Trophoblast cell (in vitro differentiated cells and primary cell): Measurements from ENCODE around the gene ACOT7.

Experiments
- DNase-seq, 2 donors: peaks; one replicate each; pipeline ENCODE4 v3.0.0-alpha.2; 2016
- H2AFZ ChIP-seq: 2 replicates; pipeline ENCODE4 v1.6.1; 2013; ENCODE audit warnings: low read length, moderate library complexity, mild to moderate bottlenecking; ENCODE audit not compliant: insufficient read depth, poor library complexity
- H2AK5ac ChIP-seq: 2 replicates; pipeline ENCODE4 v1.6.1; 2013; ENCODE audit warnings: mild to moderate bottlenecking, low read length
- H2BK120ac ChIP-seq: 2 replicates; pipeline ENCODE4 v1.6.1; 2013; ENCODE audit warnings: low read length, mild to moderate bottlenecking, moderate library complexity; ENCODE audit not compliant: insufficient read depth, poor library complexity
- H2BK12ac ChIP-seq: 2 replicates; pipeline ENCODE4 v1.6.1; 2013; ENCODE audit warnings: mild to moderate bottlenecking, low read length, moderate library complexity
- H2BK5ac ChIP-seq: 2 replicates; pipeline ENCODE4 v1.6.1; 2013; ENCODE audit warnings: low read length, low read depth, moderate library complexity, mild to moderate bottlenecking; ENCODE audit not compliant: poor library complexity
- H3K14ac ChIP-seq: 2 replicates; pipeline ENCODE4 v1.6.1; 2013; ENCODE audit warnings: mild to moderate bottlenecking, low read length
- H3K18ac ChIP-seq: 2 replicates; pipeline ENCODE4 v1.6.1; 2013; ENCODE audit warnings: mild to moderate bottlenecking, low read length
- H3K23ac ChIP-seq: 2 replicates; pipeline ENCODE4 v1.6.1; 2013; ENCODE audit warnings: low read length
- H3K27ac ChIP-seq: 2 replicates; pipeline ENCODE4 v1.5.1; 2013; ENCODE audit warnings: low read depth, mild to moderate bottlenecking, inconsistent platforms, low read length, moderate library complexity
- H3K27me3 ChIP-seq: 2 replicates; pipeline ENCODE4 v1.6.1; 2013; ENCODE audit warnings: inconsistent platforms, mild to moderate bottlenecking, low read length, moderate library complexity; ENCODE audit not compliant: insufficient read depth
- H3K36me3 ChIP-seq, 2 experiments: 1 replicate in 1 of 2; 2 replicates in 1 of 2; pipeline ENCODE4 v1.6.1; 2013; ENCODE audit warnings: low read length in 2 of 2, mild to moderate bottlenecking in 2 of 2, moderate library complexity in 1 of 2; ENCODE audit not compliant: insufficient read depth in 2 of 2, control insufficient read depth in 1 of 2
- H3K4ac ChIP-seq: 2 replicates; pipeline ENCODE4 v1.6.1; 2013; ENCODE audit warnings: low read depth, mild to moderate bottlenecking, low read length, moderate library complexity
- H3K4me1 ChIP-seq, 2 experiments: 1 replicate in 1 of 2; 2 replicates in 1 of 2; pipeline ENCODE4 v1.6.1; 2013; ENCODE audit warnings: low read length in 2 of 2, mild to moderate bottlenecking in 2 of 2, moderate library complexity in 1 of 2; ENCODE audit not compliant: insufficient read depth in 2 of 2, control insufficient read depth in 1 of 2
- H3K4me2 ChIP-seq: 2 replicates; pipeline ENCODE4 v1.6.1; 2013; ENCODE audit warnings: inconsistent platforms, mild to moderate bottlenecking, low read length, moderate library complexity
- H3K4me3 ChIP-seq: 2 replicates; pipeline ENCODE4 v1.5.1; 2013; ENCODE audit warnings: mild to moderate bottlenecking, low read depth, low read length, inconsistent platforms
- H3K79me1 ChIP-seq: one replicate; pipeline ENCODE4 v1.6.1; 2013; ENCODE audit warnings: low read length
- H3K79me2 ChIP-seq: 2 replicates; pipeline ENCODE4 v1.6.1; 2013; ENCODE audit warnings: low read length, mild to moderate bottlenecking; ENCODE audit not compliant: control insufficient read depth, insufficient read depth, poor library complexity
- H3K9ac ChIP-seq: 2 replicates; pipeline ENCODE4 v1.6.1; 2013; ENCODE audit warnings: mild to moderate bottlenecking, low read length
- H3K9me3 ChIP-seq: 2 replicates; pipeline ENCODE4 v1.6.1; 2013; ENCODE audit warnings: low read depth, mild to moderate bottlenecking, control low read depth, inconsistent platforms, low read length; ENCODE audit not compliant: insufficient read depth
- H4K12ac ChIP-seq: 2 replicates; pipeline ENCODE4 v1.6.1; 2013; ENCODE audit warnings: low read depth, mild to moderate bottlenecking, low read length, moderate library complexity
- H4K8ac ChIP-seq: 2 replicates; pipeline ENCODE4 v1.6.1; 2013; ENCODE audit warnings: low read depth, mild to moderate bottlenecking, low read length, moderate library complexity
- H4K91ac ChIP-seq: one replicate; pipeline ENCODE4 v1.6.1; 2013; ENCODE audit warnings: low read depth, mild to moderate bottlenecking, low read length, moderate library complexity
- WGBS: extraction: QIAGEN DNeasy Blood & Tissue Kit; methylation state at CpG from one replicate; pipeline ENCODE4 v1.1.7; 2013; ENCODE audit warnings: missing lambda C conversion rate; ENCODE audit not compliant: insufficient read length, insufficient coverage; ENCODE audit errors: extremely low coverage; 5-methylcytosine and 5-hydroxymethylcytosine counted together

ACOT7 gene

GRCh38 chr1:6278263-6278662 is 115.3 kb downstream of the ACOT7 start:
- H3K79me1 ChIP-seq, result no peaks in the 10 kb centered on the region
- no peak overlapping the region for H3K4ac ChIP-seq
- WGBS, result no CpG with 5 or more reads among the region's 9 CpGs
- no peak overlapping the region for H4K12ac ChIP-seq
- no peak overlapping the region for H3K23ac ChIP-seq
- H3K18ac ChIP-seq, result no peak overlapping the region
- H3K4me1 ChIP-seq, result peaks cover 0 to 2% of the 10 kb centered on the region in 2 experiments
- no peak overlapping the region for H3K9ac ChIP-seq
- H2BK120ac ChIP-seq, result no peak overlapping the region
- no peak overlapping the region for H4K91ac ChIP-seq
- H4K8ac ChIP-seq, result no peak overlapping the region
- no peak overlapping the region for H3K4me3 ChIP-seq
- H3K27ac ChIP-seq, result no peak overlapping the region
- no peaks in the 10 kb centered on the region for H3K27me3 ChIP-seq
- H2AFZ ChIP-seq, result no peak overlapping the region
- no peak overlapping the region for H2BK5ac ChIP-seq
- peaks cover 0 to 2% of the 10 kb centered on the region in 2 experiments for H3K36me3 ChIP-seq
- H3K14ac ChIP-seq, result no peak overlapping the region
- H3K4me2 ChIP-seq, result no peak overlapping the region
- no peak overlapping the region for H2AK5ac ChIP-seq
- no peak overlapping the region for H2BK12ac ChIP-seq
- no peaks in the 10 kb centered on the region for H3K9me3 ChIP-seq
- DNase-seq, result no peak
- H3K79me2 ChIP-seq, result no peaks in the 10 kb centered on the region

- no peak overlapping the region for H3K27ac ChIP-seq
- no peak overlapping the region for H3K4me3 ChIP-seq
- no peaks in the 10 kb centered on the region for H3K9me3 ChIP-seq
- no peaks in the 10 kb centered on the region for H3K79me2 ChIP-seq
- no peak overlapping the region for H4K8ac ChIP-seq
- H3K27me3 ChIP-seq, result no peaks in the 10 kb centered on the region
- peaks cover 0 to 2% of the 10 kb centered on the region in 2 experiments for H3K4me1 ChIP-seq
- H3K9ac ChIP-seq, result no peak overlapping the region
- no peak overlapping the region for H2AFZ ChIP-seq
- H2BK5ac ChIP-seq, result no peak overlapping the region
- no peak overlapping the region for H4K91ac ChIP-seq
- peaks cover 0 to 2% of the 10 kb centered on the region in 2 experiments for H3K36me3 ChIP-seq
- DNase-seq, result no peak
- no peak overlapping the region for H3K23ac ChIP-seq
- no peak overlapping the region for H3K14ac ChIP-seq
- H2BK120ac ChIP-seq, result no peak overlapping the region
- no peak overlapping the region for H2BK12ac ChIP-seq
- no CpG with 5 or more reads among the region's 20 CpGs for WGBS
- no peak overlapping the region for H2AK5ac ChIP-seq
- H3K4ac ChIP-seq, result no peak overlapping the region
- no peak overlapping the region for H3K4me2 ChIP-seq
- H3K79me1 ChIP-seq, result no peaks in the 10 kb centered on the region
- H4K12ac ChIP-seq, result no peak overlapping the region
- H3K18ac ChIP-seq, result no peak overlapping the region
Measured at GRCh38 chr1:6276811-6277555, 116.6 kb downstream of the ACOT7 start.

DNA sequence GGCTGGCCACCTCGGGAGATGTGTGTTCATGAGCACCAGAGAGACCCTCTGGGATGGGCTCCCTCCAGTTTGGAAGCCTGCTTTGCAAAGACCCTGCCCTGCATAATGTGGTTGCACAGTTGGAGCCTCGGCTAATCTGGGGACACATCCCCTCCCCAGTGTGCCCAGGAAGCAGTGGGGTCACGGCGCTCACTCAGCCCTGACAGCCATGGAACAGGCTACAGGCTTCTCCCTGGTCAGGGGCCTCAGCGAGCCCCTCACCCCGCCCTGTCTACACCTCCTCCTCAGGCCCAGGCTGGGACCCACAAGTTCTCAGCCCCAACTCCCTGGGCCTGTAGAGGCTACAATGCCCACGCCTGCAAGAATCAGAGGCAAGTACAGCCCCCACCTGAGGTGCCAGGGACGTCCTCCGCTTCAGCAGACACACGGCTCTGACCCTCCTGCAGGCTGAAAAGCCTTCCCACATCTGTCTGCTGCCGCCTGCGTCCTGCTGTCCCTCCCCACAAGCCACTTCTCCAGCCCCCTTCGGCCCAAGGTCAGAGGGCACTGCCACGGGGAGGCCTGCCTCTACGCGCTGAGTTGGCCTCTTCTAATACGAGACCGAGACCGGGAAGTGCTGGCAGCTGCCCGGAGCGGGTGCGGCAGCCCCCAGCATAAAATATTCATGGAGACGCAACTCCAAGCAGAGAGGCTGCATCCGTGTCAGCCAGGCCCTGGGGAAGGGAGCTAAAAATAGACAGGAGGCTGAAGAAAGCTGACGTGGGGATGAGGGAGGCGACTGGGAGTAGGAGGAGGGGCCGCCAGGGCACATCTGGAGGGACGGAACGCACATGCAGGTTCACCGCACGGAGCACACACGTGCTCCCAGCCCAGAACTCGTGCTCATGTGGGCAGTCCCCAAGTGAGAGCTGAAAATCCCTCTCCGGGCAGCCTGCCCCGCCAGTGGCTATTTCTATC is 117.5 kb downstream of the ACOT7 start:
- peaks cover 0 to 2% of the 10 kb centered on the region in 2 experiments for H3K4me1 ChIP-seq
- H3K14ac ChIP-seq, result no peak overlapping the region
- H2BK5ac ChIP-seq, result no peak overlapping the region
- H3K4me3 ChIP-seq, result no peak overlapping the region
- no peaks in the 10 kb centered on the region for H3K27me3 ChIP-seq
- H3K79me2 ChIP-seq, result no peaks in the 10 kb centered on the region
- no peak overlapping the region for H3K23ac ChIP-seq
- no peak overlapping the region for H3K18ac ChIP-seq
- no peak overlapping the region for H3K27ac ChIP-seq
- no peak overlapping the region for H4K12ac ChIP-seq
- H3K4ac ChIP-seq, result no peak overlapping the region
- H4K91ac ChIP-seq, result no peak overlapping the region
- no peak overlapping the region for H2BK120ac ChIP-seq
- H4K8ac ChIP-seq, result no peak overlapping the region
- H3K36me3 ChIP-seq, result peaks cover 0 to 2% of the 10 kb centered on the region in 2 experiments
- no peak overlapping the region for H3K4me2 ChIP-seq
- no peak overlapping the region for H2AK5ac ChIP-seq
- H2AFZ ChIP-seq, result no peak overlapping the region
- no peak for DNase-seq
- no CpG with 5 or more reads among the region's 35 CpGs for WGBS
- H3K9me3 ChIP-seq, result no peaks in the 10 kb centered on the region
- H3K9ac ChIP-seq, result no peak overlapping the region
- no peak overlapping the region for H2BK12ac ChIP-seq
- no peaks in the 10 kb centered on the region for H3K79me1 ChIP-seq

DNA sequence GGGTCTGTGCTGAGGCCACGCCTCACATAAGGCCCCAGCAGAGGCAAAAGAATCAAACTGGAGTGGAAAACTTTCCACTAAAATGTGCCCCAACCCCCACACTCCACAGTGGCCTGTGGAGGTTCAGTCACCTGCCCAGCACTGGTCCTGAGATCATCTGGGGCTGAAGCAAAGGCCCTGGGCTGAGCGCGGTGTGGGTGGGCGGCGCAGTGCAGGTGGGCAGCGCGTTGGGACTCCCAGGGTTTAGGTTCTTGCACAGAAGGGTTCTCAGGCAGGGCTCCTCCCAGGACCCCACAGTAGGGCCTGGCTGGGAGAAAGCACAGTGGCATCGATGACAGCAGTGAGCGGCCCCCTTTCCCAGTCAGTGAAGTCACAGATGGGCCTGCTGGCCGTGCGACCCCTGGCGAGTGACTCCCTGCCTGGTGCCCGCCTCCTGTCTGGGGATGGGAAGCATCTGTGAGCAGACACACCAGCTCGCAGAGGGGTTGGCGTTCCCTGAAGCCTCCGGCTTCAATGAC is 118.9 kb downstream of the ACOT7 start:
- H2BK5ac ChIP-seq, result no peak overlapping the region
- H4K91ac ChIP-seq, result no peak overlapping the region
- no CpG with 5 or more reads among the region's 16 CpGs for WGBS
- H2BK12ac ChIP-seq, result no peak overlapping the region
- peaks cover 2% of the 10 kb centered on the region for H3K9me3 ChIP-seq
- no peak overlapping the region for H3K23ac ChIP-seq
- H3K4me1 ChIP-seq, result peaks cover 0 to 2% of the 10 kb centered on the region in 2 experiments
- no peak overlapping the region for H3K4ac ChIP-seq
- H2AK5ac ChIP-seq, result no peak overlapping the region
- H3K79me2 ChIP-seq, result no peaks in the 10 kb centered on the region
- H2AFZ ChIP-seq, result no peak overlapping the region
- H3K4me3 ChIP-seq, result no peak overlapping the region
- H3K9ac ChIP-seq, result no peak overlapping the region
- DNase-seq, result no peak
- H3K18ac ChIP-seq, result no peak overlapping the region
- H3K27ac ChIP-seq, result no peak overlapping the region
- H3K4me2 ChIP-seq, result no peak overlapping the region
- no peaks in the 10 kb centered on the region for H3K27me3 ChIP-seq
- H4K8ac ChIP-seq, result no peak overlapping the region
- no peak overlapping the region for H2BK120ac ChIP-seq
- no peak overlapping the region for H3K14ac ChIP-seq
- H3K36me3 ChIP-seq, result peaks cover 0 to 2% of the 10 kb centered on the region in 2 experiments
- H3K79me1 ChIP-seq, result no peaks in the 10 kb centered on the region
- no peak overlapping the region for H4K12ac ChIP-seq
